Measurements from ENCODE around the gene SIRT3.

SIRT3 gene

DNA sequence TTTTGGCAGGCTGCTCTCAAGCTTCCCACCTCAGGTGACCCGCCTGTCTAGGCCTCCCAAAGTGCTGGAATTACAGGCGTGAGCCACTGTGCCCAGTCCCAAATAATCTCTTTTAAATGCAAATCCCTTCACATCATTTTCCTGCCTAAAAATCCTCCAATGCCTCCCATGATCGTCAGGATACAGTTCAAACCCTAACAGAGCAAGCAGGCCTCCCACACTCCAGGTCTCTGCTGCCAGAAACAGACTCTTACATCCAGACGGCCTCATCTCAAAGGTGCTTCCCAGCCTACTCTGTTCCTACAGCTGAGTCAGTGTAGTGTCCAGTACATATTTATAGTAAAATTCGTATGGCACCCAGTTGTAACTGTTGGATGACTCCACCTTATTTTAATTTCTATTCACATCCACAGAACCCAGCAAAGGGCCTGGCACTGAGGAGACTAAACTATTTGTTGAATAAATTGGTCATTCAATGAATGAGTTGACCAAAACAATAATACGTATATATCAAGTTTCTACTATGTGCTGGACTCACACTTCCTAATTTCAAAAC lies 8.2 kb downstream of the SIRT3 start:
- TF ChIP-seq, protein P1, sequence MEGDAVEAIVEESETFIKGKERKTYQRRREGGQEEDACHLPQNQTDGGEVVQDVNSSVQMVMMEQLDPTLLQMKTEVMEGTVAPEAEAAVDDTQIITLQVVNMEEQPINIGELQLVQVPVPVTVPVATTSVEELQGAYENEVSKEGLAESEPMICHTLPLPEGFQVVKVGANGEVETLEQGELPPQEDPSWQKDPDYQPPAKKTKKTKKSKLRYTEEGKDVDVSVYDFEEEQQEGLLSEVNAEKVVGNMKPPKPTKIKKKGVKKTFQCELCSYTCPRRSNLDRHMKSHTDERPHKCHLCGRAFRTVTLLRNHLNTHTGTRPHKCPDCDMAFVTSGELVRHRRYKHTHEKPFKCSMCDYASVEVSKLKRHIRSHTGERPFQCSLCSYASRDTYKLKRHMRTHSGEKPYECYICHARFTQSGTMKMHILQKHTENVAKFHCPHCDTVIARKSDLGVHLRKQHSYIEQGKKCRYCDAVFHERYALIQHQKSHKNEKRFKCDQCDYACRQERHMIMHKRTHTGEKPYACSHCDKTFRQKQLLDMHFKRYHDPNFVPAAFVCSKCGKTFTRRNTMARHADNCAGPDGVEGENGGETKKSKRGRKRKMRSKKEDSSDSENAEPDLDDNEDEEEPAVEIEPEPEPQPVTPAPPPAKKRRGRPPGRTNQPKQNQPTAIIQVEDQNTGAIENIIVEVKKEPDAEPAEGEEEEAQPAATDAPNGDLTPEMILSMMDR (IDR thresholded peaks at IDR 0.05; ENCODE audit: low read length, missing control alignments), result no peak

DNA sequence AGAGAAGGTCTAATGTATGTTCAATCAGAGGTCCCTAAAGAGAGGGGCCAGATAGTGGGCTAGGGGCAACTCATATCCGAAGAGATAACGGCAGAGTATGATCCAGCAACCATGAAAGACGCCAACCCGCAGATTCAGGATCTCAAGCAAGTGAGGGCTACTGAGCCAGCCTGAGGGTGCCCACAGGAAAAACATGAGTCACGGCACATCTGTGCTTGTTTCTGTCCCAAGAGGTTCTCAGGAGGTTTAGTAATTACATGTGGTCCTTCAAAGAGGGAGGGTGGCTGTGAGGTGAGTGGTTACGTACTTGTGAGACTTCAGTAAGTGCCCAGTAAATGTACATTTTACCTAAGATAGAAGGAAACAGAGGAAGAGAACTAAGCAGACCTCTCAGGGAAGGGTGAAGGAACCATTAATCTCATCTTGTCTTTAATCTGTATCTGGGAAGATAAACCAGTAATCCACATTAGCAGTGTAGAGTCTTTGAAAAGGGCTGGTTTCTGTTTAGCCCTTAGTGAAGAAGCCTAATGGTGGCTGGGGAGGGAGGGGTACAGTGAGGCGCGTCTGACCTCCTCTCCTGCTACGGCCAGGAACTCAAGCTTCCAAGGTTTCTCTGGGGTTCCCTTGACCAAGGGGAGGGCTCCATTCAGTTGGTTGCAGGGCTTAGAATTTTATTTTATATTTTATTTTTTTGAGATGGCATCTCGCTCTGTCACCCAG lies 10.2 kb downstream of the SIRT3 start:
- no peak overlapping the region for H3K4me3 ChIP-seq (replicated peaks; ENCODE audit: low read depth, low read length)
- TF ChIP-seq, protein P1 (IDR thresholded peaks at IDR 0.05; ENCODE audit: low read length, missing control alignments), result no peak
- peak; percentile 25 for DNase-seq (ENCODE audit: low read depth)

More for the DNA sequence above, 8.2 kb downstream of the SIRT3 start:
- no peak for DNase-seq (ENCODE audit: low read depth)
- H3K4me3 ChIP-seq (replicated peaks; ENCODE audit: low read depth, low read length), result no peak overlapping the region

DNA sequence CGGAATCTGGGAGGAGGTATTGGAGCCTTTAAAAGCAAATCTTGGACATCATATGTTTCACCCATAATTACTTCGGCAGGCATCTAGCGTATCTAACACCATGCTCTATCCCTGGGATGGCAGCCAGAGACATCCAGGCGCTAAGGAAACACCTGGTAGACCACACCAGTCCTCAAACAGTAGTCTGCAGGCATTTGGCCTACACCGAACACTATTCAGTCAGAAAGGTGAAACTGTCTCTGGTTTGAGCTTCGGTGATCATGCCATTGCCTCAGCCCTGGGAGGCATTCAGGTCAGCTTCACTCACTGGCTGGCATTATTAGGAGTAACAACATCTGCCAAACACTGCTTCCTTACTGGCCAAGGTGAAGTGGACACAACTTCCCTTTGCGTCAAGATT lies 11.7 kb downstream of the SIRT3 start:
- DNase-seq (ENCODE audit: low read depth), result no peak
- no peak overlapping the region for H3K4me3 ChIP-seq (replicated peaks; ENCODE audit: low read depth, low read length)
- TF ChIP-seq, protein P1 (IDR thresholded peaks at IDR 0.05; ENCODE audit: low read length, missing control alignments), result no peak

DNA sequence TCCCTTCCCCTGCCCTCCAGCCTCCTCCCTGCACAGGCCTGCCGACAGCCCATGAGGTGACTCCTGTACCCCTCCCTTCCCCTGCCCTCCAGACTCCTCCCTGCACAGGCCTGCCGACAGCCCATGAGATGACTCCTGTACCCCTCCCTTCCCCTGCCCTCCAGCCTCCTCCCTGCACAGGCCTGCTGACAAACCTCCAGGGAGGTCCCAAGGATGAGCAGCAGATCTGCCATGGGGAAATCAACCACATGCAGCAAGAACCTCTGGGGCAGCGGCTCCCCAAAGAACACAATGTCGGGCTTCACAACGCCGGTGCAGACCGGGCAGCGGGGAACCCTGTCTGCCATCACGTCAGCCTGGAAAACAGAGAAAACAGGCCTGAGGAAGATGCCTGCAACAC lies 12.3 kb downstream of the SIRT3 start:
- no peak overlapping the region for H3K4me3 ChIP-seq (replicated peaks; ENCODE audit: low read depth, low read length)
- TF ChIP-seq, protein P1 (IDR thresholded peaks at IDR 0.05; ENCODE audit: low read length, missing control alignments), result no peak
- DNase-seq (ENCODE audit: low read depth), result no peak

DNA sequence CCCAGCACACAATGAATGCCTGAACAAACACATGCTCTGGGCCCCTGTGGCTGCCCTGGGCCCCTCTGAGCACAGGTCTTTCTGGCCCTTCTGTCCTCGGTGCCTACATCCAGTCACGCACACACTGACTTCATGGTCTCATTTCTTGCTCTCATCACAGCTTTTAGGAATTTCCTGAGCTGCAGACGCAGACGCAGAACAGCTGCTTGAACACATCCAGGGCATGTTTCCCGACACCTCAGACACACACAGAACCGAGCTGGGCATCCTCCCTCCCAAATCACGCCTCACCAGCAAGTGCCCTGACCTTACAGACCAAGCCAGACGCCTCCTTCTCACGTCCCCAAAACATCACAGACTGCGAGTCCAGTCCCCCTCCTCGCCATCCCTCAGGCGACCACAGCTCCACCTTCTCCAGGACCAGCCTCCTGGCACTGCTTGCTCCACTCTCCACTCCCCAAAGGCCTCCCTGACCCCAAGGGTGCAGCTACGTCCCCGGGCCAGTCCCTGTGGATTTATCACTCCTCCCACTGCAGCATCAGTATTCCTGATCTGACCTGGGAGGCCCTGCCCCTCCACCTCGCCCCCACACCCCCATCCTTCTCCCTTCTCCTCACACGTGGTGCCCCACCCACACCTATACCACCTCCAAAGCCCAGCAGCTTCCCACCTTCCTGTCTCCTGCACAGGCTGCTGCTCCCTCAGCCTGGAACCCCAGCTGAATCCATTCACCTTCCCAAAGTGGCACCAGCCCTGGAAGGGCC lies 12.9 kb downstream of the SIRT3 start:
- TF ChIP-seq, protein P1 (IDR thresholded peaks at IDR 0.05; ENCODE audit: low read length, missing control alignments), result no peak
- H3K4me3 ChIP-seq (replicated peaks; ENCODE audit: low read depth, low read length), result no peak overlapping the region
- DNase-seq (ENCODE audit: low read depth), result no peak

DNA sequence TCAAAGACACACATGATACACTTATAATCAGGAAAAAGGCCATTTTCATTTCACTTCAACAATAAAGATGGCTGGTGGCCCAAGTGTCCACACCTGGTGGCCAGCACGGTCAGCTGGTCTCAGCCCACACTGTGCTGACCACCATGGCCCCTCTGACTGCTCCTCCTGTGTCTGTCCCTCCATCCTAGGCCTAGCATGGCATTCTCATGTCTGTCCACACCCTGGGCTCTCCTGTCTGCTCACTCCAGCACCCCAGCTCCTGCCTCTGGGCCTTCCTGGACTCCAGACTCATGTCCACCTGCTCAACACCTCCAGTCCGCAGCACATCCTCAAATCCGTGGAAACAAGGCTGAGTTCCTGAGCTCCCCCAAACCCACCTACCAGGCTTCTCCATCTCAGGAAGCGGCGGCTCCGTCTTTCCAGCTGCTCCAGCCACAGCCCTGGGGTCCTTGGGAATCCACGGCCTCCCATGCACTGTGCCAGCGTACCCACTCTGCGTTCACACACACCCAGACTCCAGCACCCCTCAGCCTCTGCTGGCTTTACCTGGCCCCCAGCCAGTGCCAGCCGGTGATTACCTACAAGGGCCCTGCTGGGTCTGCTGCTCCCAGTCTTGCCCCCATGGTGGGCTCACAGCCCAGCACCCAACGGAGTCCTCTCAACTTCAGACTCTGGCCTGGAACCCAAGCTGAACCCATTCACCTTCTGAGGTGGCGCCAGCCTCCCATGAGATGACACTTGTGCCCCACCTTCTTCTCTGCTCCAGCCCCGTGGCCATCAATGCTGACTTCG lies 13.9 kb downstream of the SIRT3 start:
- no peak overlapping the region for H3K4me3 ChIP-seq (replicated peaks; ENCODE audit: low read depth, low read length)
- no peak for DNase-seq (ENCODE audit: low read depth)
- TF ChIP-seq, protein P1 (IDR thresholded peaks at IDR 0.05; ENCODE audit: low read length, missing control alignments), result no peak
